Lower leg skin (tissue), 3 donors: ENCODE data around the gene C1orf232.

Experiments
- POLR2A ChIP-seq, 2 donors: fragments of 450-650 bp; IDR thresholded peaks; one replicate each; pipeline ENCODE4 v1.6.1; 2016 to 2017; ENCODE audit warnings: antibody characterized with exemption in 2 of 2, mild to moderate bottlenecking in 1 of 2, moderate library complexity in 1 of 2
- TF ChIP-seq, protein P1 (sequence below), 3 donors: fragments of 450-650 bp; IDR thresholded peaks; one replicate each; pipeline ENCODE4 v1.5.1; 2016; ENCODE audit warnings: antibody characterized with exemption in 3 of 3, mild to moderate bottlenecking in 3 of 3, moderate library complexity in 2 of 3

DNA sequence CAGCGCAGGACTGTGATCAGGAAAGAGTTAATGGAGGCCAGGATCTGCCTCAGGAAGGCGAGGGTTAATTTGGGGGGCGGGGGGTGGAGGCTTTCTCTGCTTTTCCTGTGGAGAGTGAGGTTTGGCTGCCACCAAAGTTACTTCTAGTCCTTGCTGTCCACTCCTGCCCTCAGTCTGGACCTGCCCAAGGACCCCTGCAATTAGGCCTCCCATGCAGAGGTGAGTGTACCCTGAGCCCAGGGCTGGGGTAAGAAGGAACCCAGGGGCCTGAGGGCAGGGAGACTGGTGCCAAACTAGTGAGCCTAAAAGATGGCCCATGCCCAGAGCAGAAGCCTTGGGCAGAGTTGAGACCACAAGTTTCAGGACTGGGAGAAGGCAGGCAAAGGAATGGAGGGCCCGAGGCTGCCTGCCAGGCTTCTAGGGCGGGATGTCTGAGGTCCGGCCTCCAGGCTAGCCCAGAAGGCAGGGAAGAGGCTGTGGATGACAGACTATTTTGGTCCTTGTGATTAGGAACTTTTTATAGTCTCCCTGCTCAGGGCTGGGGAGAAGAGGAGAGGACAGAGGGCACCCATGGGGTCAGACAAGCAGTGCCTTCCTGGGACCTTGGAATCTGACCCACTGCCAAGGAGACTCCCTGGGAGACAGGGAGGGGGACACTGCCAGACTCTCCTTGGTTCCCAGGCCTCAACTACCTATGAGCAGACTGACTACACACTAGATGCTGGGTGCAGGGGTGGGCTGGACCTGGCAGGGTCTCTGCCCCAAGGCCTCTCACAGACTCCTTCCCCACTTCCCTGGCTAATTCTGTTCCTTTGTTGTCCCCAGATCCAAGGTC is 9.6 kb downstream of the C1orf232 start, which contains the start of gene FAM110D:
- TF ChIP-seq, protein P1, sequence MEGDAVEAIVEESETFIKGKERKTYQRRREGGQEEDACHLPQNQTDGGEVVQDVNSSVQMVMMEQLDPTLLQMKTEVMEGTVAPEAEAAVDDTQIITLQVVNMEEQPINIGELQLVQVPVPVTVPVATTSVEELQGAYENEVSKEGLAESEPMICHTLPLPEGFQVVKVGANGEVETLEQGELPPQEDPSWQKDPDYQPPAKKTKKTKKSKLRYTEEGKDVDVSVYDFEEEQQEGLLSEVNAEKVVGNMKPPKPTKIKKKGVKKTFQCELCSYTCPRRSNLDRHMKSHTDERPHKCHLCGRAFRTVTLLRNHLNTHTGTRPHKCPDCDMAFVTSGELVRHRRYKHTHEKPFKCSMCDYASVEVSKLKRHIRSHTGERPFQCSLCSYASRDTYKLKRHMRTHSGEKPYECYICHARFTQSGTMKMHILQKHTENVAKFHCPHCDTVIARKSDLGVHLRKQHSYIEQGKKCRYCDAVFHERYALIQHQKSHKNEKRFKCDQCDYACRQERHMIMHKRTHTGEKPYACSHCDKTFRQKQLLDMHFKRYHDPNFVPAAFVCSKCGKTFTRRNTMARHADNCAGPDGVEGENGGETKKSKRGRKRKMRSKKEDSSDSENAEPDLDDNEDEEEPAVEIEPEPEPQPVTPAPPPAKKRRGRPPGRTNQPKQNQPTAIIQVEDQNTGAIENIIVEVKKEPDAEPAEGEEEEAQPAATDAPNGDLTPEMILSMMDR (IDR thresholded peaks at IDR 0.05), result no peak
- TF ChIP-seq POLR2A (IDR thresholded peaks at IDR 0.05), result no peak
